ENCODE measurements around the gene MINAR1.

GRCh38 chr15:79406210-79406609, 25.9 kb upstream of the MINAR1 start:
- no peak for TF ChIP-seq EZH2 (IDR thresholded peaks at IDR 0.05; ENCODE audit: insufficient read depth, poor library complexity, severe bottlenecking)
- TF ChIP-seq EZH2phosphoT487 (IDR thresholded peaks at IDR 0.05; ENCODE audit: insufficient read depth, low read depth) = no peak
